Measurements from ENCODE around the gene KDM1B.

KDM1B gene, protein sequence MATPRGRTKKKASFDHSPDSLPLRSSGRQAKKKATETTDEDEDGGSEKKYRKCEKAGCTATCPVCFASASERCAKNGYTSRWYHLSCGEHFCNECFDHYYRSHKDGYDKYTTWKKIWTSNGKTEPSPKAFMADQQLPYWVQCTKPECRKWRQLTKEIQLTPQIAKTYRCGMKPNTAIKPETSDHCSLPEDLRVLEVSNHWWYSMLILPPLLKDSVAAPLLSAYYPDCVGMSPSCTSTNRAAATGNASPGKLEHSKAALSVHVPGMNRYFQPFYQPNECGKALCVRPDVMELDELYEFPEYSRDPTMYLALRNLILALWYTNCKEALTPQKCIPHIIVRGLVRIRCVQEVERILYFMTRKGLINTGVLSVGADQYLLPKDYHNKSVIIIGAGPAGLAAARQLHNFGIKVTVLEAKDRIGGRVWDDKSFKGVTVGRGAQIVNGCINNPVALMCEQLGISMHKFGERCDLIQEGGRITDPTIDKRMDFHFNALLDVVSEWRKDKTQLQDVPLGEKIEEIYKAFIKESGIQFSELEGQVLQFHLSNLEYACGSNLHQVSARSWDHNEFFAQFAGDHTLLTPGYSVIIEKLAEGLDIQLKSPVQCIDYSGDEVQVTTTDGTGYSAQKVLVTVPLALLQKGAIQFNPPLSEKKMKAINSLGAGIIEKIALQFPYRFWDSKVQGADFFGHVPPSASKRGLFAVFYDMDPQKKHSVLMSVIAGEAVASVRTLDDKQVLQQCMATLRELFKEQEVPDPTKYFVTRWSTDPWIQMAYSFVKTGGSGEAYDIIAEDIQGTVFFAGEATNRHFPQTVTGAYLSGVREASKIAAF
- total RNA-seq: 22.7 to 99.3 (median 42.5) reads per million in 18 experiments

DNA sequence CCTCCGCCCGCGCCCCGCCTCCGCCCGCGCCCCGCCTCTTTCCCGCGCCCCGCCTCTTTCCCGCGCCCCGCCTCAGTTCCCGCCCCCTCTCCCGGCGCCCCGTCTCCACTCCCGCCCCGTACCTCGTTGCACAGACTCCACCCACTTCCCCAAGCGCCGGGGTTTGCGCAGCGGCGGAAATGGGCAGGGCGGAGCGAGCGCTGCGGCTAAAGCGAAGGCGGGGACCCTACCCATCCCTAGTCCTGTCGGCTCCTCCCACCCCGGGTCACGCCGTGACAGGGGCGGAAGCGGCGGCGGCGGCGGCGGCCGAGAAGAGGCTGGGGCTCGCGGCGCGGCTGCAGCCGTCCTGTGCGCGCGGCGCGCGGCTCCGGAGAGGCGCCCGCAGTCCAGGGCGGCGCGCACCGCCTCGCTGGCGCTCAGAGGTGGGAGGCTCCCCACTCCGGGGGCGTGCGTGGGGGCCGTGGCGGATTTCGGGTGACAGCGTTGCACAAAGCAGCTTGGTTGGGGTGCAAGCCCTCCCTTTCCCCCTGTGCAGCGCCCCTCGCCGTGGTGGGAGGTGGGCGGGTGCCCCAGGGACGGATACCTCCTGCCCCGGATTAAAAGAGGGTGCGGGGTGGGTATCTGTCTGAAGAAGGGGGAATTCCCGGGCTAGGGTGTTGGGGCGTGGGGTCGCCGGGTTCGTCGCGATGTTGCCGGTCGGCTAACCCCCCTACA lies at the start of gene KDM1B:
Gene KDM1B (plus strand): TSS at position 273 of the 714 bp plus-strand sequence. CDS start 4,474 bp downstream, outside the sequence.
- DNase-seq: peak; percentile 99

DNA sequence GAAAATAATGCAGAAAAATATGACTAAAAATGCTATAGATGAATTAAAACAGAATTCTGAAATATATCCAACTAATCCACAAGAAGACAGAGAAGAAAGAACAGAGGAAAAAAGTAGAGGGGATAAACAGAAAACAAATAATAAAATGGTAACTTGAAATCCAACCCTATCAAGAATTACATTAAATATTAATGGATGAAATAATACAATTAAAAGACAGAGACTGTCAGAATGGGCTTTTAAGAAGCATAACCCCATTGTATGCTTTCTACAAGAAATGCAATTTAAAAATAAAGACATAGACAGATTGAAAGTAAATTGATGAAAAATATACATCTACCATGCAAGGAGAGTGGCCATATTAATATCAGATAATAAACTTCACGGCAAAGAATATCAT lies 48.2 kb upstream of the KDM1B start:
- DNase-seq: no peak

GRCh38 chr6:18110162-18110561 lies 45.1 kb upstream of the KDM1B start:
- DNase-seq: no peak

GRCh38 chr6:18115356-18115755 lies 39.9 kb upstream of the KDM1B start:
- no peak for DNase-seq

GRCh38 chr6:18117136-18117535 lies 38.1 kb upstream of the KDM1B start:
- no peak for DNase-seq

GRCh38 chr6:18118330-18118729 lies 36.9 kb upstream of the KDM1B start:
- no peak for DNase-seq

DNA sequence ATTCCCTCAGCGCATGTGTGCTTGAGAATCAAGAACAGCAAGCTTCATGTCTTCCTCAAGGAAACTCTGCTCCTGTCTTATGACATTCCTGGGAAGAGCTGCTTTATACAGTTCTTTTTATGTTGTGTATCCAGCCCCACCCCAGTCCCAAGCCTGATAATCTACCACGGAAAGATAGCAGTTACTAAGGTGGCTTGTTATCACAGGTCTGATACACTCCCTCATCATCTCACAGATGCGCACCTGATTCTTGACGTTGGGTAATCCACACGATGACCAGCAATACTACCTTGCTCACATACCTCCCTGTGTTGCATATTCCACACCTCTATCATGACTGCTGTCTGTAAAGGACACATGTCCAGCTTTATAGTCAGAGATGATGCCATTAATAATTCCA lies 36.0 kb upstream of the KDM1B start:
- DNase-seq: no peak

- no peak for DNase-seq
These were observed 33.6 kb upstream of the KDM1B start for GRCh38 chr6:18121580-18122127.

DNA sequence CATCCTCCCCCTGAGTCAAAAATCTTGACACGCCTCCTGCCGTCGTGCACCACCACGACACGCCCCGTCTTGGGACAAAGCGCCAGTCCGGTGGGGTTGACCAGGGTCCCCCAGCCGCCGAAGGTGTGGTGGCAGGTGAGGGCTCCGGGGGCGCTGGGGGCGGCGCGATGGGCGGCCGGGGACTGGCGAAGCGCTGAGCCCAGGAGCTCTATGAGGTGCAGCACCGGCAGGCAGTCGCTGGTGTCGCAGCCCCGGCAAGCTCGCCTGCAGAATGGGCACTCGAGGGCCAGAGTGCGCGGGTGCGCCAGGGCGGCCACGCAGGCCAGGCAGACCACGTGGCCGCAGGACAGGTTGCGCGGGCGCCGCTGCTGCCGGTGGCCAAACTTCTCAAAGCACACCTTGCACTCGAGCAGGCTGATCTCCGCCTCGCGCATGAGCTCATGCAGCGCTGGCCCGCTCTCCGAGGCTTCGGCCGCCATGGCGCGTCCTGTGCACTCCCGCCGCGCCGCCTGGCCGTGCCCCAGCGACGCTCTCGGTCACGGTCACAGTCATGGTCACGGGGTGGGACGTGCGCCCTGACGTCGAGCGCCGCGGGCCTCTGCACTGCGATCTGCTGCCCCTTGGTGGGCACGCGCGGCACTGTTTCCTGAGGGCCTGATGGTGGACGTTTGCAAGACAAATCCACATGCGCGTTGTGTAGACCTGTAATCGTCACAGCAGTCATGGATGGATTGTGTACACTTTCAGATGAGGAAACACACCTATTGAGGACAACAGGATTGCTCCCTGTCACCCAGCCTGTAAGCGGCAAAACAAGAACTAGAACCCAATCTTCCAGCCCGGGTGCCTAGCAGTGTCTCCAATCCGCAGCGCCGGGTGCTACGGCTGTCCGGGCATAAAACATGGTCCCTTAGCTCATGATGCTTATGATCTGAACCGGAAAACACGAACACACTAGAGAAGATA lies 32.8 kb upstream of the KDM1B start, which contains the start of gene NHLRC1:
Gene NHLRC1 (minus strand): TSS at position 550 of the 966 bp plus-strand sequence. CDS start 71 bp downstream, at position 479.
- DNase-seq: peak; percentile 92 to 95

- DNase-seq: no peak
These were observed 29.1 kb upstream of the KDM1B start for GRCh38 chr6:18126121-18126520.

- DNase-seq: no peak
These were observed 22.9 kb upstream of the KDM1B start for GRCh38 chr6:18132346-18132745.

DNA sequence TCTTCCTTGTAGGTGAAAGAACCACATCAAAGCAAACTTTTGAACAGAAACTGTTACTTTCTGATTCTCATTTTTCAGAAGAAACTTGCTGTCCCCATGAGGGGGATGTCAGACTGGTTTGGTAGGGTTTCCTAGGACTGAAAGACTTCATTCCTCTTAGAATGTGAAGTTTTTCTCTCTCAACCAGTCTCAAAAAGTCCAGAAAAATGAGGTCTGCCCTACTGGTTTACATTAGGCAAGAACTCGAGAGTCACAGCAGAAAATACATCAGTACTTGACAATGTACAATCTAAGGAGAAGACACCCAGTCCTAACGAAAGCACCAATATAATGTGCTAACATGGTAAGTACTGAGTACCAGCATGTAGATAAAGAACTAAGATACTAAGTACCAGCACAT lies 20.1 kb upstream of the KDM1B start:
- no peak for DNase-seq

DNA sequence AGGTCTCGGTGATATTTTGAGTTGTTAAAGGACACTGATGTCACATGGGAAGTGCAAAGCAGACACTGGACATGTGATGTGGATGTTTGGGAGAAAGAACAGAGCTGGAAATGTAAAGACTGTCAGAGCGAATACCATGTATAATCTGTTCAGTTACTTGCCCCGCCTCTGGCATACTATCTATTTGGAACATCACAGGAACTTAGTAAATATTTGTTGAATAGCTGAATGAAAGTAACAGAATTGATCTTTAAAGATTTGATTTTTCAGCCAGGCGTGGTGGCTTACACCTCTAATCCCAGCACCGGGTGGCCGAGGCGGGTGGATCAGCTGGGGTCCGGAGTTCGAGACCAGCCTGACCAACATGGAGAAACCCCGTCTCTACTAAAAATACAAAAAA lies 19.0 kb upstream of the KDM1B start:
- no peak for DNase-seq

DNA sequence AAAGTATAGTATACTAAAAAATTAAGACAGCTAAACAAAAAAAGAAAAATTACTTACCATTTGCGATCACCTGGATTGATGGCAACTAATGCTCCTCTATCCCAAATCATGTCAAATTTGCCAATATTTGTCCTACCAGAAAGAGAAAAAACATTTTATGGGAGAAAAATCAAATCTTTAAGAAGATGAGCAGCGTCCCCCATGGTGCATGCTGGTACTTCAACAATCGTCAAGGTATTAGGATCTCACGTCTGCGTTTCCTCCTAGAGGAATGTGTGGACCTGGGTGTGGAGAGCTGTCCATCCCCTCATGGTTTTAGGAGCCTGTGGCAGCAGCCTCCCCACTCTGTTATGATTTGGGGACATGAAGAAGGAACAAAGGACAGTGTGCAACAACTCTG lies 16.3 kb upstream of the KDM1B start:
- DNase-seq: no peak

DNA sequence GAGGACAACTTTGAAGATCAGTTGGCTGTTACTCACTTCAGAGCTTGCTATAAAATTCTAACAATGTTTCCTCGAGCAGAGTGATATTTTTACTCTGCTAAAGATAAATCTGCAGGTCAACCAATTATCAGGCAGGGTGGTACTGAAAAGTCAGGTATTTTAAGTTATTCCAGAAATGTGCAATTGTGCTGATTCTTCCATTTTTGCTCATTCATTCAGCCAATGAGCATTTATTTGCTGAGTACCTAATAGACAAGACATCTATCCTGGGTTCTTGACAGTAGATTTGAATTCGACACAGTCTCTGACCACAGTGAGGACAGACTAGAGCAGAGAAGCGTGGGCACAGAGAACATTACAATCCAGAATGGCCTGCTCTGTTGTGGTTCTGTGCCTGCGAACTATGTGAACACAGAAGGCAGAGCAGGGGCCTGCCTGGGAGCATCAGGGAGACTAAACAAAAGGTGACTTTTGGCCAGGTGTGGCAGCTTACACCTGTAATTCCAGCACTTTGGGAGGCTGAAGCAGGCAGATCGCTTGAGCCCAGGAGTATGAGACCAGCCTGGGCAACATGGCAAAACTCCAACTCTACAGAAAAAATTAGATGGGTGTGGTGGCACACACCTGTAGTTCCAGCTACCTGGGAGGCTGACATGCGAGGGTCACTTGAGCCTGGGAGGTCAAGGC lies 15.1 kb upstream of the KDM1B start:
- no peak for DNase-seq

DNA sequence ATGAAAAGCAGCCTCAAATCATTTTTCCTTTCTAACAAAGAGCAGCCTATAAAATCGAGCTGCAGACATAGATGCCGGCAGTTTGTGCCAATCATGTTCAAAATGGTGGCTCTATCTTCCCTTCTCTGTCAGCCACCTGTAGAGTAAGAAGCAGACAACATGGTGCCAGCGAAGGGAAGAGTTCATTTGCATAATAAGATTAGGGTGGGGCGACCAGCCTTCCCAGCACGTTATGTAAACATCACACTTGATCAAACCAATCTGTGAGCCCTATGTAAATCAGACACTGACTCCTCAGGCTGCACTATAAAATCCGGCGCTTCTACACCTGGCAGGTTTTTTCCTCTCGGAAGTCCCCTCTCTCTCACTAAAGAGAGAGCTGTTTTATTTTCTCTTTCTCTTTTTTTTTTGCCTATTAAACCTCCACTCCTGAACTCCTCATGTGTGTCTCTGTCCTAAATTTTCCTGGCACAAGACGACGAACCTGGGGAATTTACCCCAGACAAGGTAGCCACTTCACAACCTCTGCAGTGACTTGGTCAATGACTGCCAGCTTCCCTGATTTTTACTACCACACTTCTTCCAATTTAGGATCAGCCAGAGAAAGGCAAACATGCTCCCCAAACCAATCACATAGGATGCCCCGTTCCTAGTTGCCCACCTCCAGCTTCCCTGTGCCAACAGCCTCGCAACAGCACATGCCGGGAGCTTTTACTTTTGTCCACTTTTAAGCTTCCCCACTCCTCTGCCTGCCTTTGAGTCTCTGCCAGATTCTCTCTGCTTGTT lies 13.2 kb upstream of the KDM1B start:
- DNase-seq: no peak

DNA sequence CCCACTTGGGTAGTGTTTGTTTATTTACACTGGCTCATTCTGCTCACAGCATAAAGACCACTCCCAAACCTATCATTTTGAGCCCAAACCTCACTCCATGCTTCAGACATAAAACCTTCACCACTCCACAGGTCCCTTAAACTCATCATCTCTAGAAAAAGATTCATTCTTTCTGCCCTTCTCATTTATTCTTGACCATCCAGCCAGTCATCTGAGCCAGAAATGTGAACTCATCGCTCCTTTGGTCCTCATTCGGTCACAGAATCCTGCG lies 12.7 kb upstream of the KDM1B start:
- no peak for DNase-seq

- DNase-seq: no peak
These were observed 8.1 kb upstream of the KDM1B start for GRCh38 chr6:18147160-18147559.

- DNase-seq: no peak
These were observed 7.6 kb upstream of the KDM1B start for GRCh38 chr6:18147616-18148015.

DNA sequence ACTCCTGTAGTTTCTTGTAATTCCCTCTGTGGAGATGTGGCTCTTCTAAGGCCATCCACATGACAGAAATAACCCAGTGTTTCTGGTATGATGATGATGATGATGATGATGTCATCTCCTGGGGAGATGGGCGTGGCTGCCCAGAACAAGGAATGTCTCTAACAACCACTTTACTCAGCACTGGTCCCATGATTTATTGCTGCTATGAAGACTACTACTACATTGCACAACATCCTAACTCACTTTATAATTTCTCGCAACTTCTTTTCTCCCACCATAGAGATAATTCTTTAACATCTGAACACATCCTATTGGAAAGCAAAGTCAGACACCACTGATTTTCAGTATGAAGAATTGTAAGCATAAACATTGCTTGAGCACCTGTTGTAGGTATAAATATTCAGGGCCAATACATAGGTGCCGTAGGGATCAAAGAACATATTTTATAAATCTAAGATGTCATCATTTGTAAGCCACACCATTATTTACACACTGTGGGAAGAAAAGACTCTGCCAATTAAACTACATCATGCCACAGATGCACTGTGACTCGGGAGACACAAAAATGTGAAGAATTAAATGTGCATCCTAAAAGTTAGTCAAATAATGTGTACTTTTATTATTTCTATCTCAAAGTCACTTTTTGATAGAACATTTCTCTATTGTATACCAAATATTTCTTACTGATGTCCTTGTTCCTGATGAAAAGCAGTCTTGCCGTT lies 6.8 kb upstream of the KDM1B start:
- peak; percentile 84 to 85 for DNase-seq

Data from inflammatory macrophage (primary cell).